ENCODE data around the gene CAPG.

DNA sequence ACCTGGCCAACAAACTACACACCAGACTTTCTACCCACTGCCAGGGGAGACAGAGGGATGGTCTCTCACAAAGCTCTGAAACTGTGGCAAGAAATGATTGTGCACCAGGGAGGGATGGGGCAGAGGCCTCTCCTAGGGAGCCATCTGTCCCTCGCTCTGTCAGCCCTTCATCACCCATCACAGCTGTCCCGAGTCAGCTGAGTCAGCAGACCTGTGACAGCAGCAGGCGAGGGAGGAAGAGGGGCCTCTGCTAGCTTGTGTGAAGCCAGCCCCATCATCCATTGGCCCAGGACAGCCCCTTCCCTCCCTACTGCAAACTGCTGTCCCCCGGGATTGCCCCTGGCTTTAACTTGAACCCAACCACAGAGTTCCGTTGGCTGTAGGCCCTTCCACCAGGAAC lies 13.4 kb upstream of the CAPG start:
- TF ChIP-seq CTCF (IDR thresholded peaks at IDR 0.05) (no peak), POLR2AphosphoS5 (IDR thresholded peaks at IDR 0.05) (no peak)
